ENCODE measurements around the gene DNAJB14. TPM values are rescaled to one million over a fixed set of nuclear protein-coding genes. Genes with fewer than 3 reads are reported as not detected.
A peak's percentile ranks its signal among the peaks of the same experiment; 100 is the strongest.

DNAJB14 gene
- total and polyA plus RNA-seq, 2 of the 4 experiments (the other 2 are of a cell fraction) = 12.9 to 15.6 TPM

DNA sequence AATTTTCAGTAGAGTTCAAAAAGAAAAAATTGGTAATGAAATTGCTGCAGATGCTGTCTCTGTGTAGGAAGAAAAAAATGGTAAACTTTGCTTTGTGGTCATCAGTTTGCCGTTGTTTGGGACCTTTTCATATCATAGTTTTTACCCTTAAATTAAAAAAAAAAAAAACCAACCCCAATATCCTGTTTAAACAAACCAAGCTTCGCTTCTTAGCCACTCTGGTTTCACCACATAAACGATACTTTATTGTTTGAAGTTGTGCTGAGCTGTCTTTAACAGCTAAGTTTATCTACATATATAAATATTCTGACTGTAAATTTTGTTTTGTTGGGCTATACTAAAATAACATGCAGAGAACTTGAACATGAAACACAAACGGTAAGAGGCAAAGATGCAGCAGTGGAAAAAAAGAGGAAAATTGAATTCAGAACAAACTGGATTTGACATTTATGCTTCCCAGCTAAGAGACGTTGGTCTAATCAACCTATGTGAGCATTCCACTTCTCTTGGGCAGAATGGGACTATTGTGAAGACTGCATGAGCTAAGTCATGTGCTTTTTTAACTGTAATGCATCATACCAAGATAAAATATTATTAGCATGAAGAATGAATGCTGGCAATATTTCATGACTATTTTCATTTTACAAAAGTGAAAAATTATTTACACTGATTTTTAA is 19.4 kb upstream of the DNAJB14 start:
- Histone ChIP-seq H3K9me3 (ENCODE audit: control insufficient read depth, insufficient read depth, low read length) (no peaks in the 10 kb centered on the region), H4K5ac (ENCODE audit: low read depth, low read length) (peak overlapping the region; percentile 49; the same call in 1 of the 2 replicates), H3K4ac (ENCODE audit: low read depth, low read length) (peak overlapping the region; percentile 45; the same call in 1 of the 2 replicates), H2AK9ac (replicated peaks; ENCODE audit: low read depth, low read length, poor library complexity) (no peak overlapping the region), H2BK15ac (ENCODE audit: low read depth, low read length) (0 out of 3 replicates have a peak overlapping the region, but pooled peaks have one; percentile 23), H2BK20ac (ENCODE audit: low read depth, low read length) (peak overlapping the region; percentile 57; the same call in 1 of the 2 replicates), H3K4me1 (ENCODE audit: control insufficient read depth, insufficient read depth, low read length) (peaks cover 11% of the 10 kb centered on the region), H2AK5ac (ENCODE audit: low read depth, low read length) (peak overlapping the region; percentile 55; the same call in 1 of the 2 replicates), H3K36me3 (ENCODE audit: control insufficient read depth, insufficient read depth, low read length) (no peaks in the 10 kb centered on the region), H3K79me1 (ENCODE audit: low read depth in 1 of 2, low read length in 2 of 2) (0 out of 4 replicates have a peak, but pooled peaks cover 0 to 4% of the 10 kb centered on the region in 2 experiments), H2AFZ (replicated peaks; ENCODE audit: low read length, poor library complexity) (no peak overlapping the region), H3K23ac (ENCODE audit: low read depth, low read length) (peak overlapping the region; percentile 46), H2BK120ac (ENCODE audit: low read depth, low read length) (peak overlapping the region; percentile 59; the same call in 1 of the 2 replicates), H4K91ac (ENCODE audit: insufficient read depth, low read depth, low read length) (no peak overlapping the region), H3K27me3 (ENCODE audit: control insufficient read depth, insufficient read depth, low read length) (no peaks in the 10 kb centered on the region), H3K9me1 (ENCODE audit: insufficient read depth, low read length) (peaks cover 4% of the 10 kb centered on the region; the same call in 1 of the 2 replicates), H3K9ac (ENCODE audit: low read depth, low read length) (no peak overlapping the region; the same call in 1 of the 2 replicates), H3K4me2 (ENCODE audit: low read depth, low read length) (peak overlapping the region; percentile 76; the same call in 1 of the 2 replicates), H3K27ac (ENCODE audit: insufficient read depth, low read length) (no peak overlapping the region; the same call in 1 of the 2 replicates), H3K14ac (replicated peaks; ENCODE audit: low read depth, low read length) (peak overlapping the region; percentile 38; the same call in 1 of the 2 replicates), H3K4me3 (ENCODE audit: insufficient read depth, low read depth, low read length) (no peak overlapping the region), H4K8ac (ENCODE audit: low read depth in 2 of 2, low read length in 2 of 2) (peak overlapping the region; percentile 18 to 66; a peak in 2 of 4 replicates), H3K18ac (ENCODE audit: low read depth, low read length) (peak overlapping the region; percentile 82), H4K20me1 (ENCODE audit: insufficient read depth, low read length) (no peaks in the 10 kb centered on the region), H3K56ac (ENCODE audit: extremely low read depth, insufficient read depth, low read length) (no peak overlapping the region), H2BK5ac (ENCODE audit: low read depth, low read length, poor library complexity, severe bottlenecking) (peak overlapping the region; percentile 75)
- TF ChIP-seq SMC3 (IDR thresholded peaks at IDR 0.05; ENCODE audit: low read depth, low read length) = no peak
- TF ChIP-seq FOS (IDR thresholded peaks at IDR 0.05; ENCODE audit: low read depth, low read length) = no peak
- TF ChIP-seq BHLHE40 (IDR thresholded peaks at IDR 0.05; ENCODE audit: low read depth, low read length) = no peak
- WGBS, 2 experiments (ENCODE audit: extremely low coverage in 2 of 2, insufficient read length in 1 of 2) = no CpG with 5 or more reads among the region's 5 CpGs
- BruUV-seq (replicated peaks) = no TSS peak
- DNase-seq = peak; percentile 14
- ChIA-PET POLR2A (ENCODE audit: unreplicated experiment) (no interaction called here), CTCF (no interaction called here)
- intact Hi-C loops (cut with micrococcal nuclease) = no loop called here
- no peak for ATAC-seq (ENCODE audit: low read depth)
- in situ Hi-C loops (cut with MboI; ENCODE audit: low sequenced_read_pairs) = no loop called here
- dilution Hi-C loops (cut with HindIII; ENCODE audit: low sequenced_read_pairs, unreplicated experiment) = no loop called here
